RWPE2 (cell line): ENCODE results near the gene DLG2.

Experiments used
- ATAC-seq: fragments of 200-7000 bp; cut with Tn5 transposase; 3 replicates; pipeline ENCODE4 v1.9.1; 2021; ENCODE audit warnings: low read depth
- DNase-seq: peaks from one replicate; pipeline ENCODE4 v3.0.0-alpha.2; 2020; ENCODE audit warnings: low spot score
- H3K27ac ChIP-seq: fragments of 450-650 bp; 2 replicates; pipeline ENCODE4 v1.5.1; 2017; ENCODE audit warnings: mild to moderate bottlenecking; ENCODE audit not compliant: poor library complexity, severe bottlenecking
- H3K27me3 ChIP-seq: fragments of 250-450 bp; sonication (Bioruptor Pico); 2 replicates; pipeline ENCODE4 v1.5.1; 2021; ENCODE audit warnings: mild to moderate bottlenecking, moderate library complexity; ENCODE audit not compliant: insufficient read depth, poor library complexity, severe bottlenecking
- H3K36me3 ChIP-seq: fragments of 250-450 bp; sonication (Bioruptor Pico); 2 replicates; pipeline ENCODE4 v1.5.1; 2020; ENCODE audit warnings: low read depth, mild to moderate bottlenecking, moderate library complexity
- H3K4me1 ChIP-seq: fragments of 250-450 bp; sonication (Bioruptor Pico); 2 replicates; pipeline ENCODE4 v1.5.1; 2021; ENCODE audit warnings: mild to moderate bottlenecking, moderate library complexity; ENCODE audit not compliant: insufficient read depth, poor library complexity, severe bottlenecking
- H3K4me3 ChIP-seq: fragments of 250-450 bp; sonication (Bioruptor Pico); 2 replicates; pipeline ENCODE4 v1.5.1; 2021; ENCODE audit warnings: mild to moderate bottlenecking, moderate library complexity; ENCODE audit not compliant: severe bottlenecking
- H3K9me3 ChIP-seq: fragments of 250-450 bp; sonication (Bioruptor Pico); 2 replicates; pipeline ENCODE4 v1.5.1; 2021; ENCODE audit warnings: mild to moderate bottlenecking, moderate library complexity; ENCODE audit not compliant: severe bottlenecking
- TF ChIP-seq, protein P1 (sequence below): fragments of 450-650 bp; IDR thresholded peaks from one replicate; pipeline ENCODE4 v1.5.1; 2017; ENCODE audit warnings: mild to moderate bottlenecking, moderate library complexity; ENCODE audit not compliant: poor library complexity, severe bottlenecking

The DLG2 gene

DNA sequence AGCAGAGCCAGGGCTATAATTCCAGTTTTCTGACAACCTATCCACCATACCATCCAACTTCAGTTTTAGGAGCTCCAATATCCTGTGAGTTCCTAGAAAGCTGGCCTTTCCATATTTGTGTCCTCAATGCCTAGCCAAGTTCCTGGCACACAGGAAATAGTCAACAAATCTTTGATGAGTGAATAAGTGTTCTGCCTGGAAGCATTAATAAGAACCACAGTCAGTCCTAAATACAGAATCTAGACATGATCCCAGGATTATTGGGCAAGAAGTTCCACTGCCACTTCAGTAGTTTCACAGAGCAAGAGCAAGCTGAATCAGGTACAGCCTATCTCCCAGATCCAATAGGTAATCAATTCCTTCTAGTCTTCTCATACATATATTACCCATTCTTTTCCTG is 942.0 kb downstream of the DLG2 start:
- Histone ChIP-seq H3K27me3 (no peaks in the 10 kb centered on the region), H3K4me1 (peaks cover 8% of the 10 kb centered on the region), H3K36me3 (no peaks in the 10 kb centered on the region), H3K9me3 (no peaks in the 10 kb centered on the region), H3K4me3 (no peak overlapping the region), H3K27ac (no peak overlapping the region)
- TF ChIP-seq, protein P1, sequence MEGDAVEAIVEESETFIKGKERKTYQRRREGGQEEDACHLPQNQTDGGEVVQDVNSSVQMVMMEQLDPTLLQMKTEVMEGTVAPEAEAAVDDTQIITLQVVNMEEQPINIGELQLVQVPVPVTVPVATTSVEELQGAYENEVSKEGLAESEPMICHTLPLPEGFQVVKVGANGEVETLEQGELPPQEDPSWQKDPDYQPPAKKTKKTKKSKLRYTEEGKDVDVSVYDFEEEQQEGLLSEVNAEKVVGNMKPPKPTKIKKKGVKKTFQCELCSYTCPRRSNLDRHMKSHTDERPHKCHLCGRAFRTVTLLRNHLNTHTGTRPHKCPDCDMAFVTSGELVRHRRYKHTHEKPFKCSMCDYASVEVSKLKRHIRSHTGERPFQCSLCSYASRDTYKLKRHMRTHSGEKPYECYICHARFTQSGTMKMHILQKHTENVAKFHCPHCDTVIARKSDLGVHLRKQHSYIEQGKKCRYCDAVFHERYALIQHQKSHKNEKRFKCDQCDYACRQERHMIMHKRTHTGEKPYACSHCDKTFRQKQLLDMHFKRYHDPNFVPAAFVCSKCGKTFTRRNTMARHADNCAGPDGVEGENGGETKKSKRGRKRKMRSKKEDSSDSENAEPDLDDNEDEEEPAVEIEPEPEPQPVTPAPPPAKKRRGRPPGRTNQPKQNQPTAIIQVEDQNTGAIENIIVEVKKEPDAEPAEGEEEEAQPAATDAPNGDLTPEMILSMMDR, result no peak
- ATAC-seq (no peak), DNase-seq (no peak)

DNA sequence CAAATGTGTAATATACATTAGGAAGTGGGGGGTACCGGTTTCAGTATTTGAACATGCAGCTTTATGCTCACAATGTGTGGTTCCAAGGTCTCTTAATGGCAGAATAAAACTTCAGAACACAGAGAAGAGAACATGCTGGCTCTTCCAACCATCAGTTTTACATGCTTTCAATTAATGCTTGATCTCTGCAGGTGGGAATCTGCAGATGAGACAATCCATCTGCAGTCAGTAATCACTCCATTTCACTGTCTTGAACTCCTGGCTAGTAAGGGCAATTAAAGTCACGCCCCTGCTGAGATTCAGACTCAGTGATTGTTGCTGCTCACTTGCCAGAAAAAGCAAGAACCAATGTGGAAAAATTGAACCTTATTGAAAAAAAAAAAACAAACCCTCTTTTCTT is 945.7 kb downstream of the DLG2 start:
- Histone ChIP-seq H3K27ac (no peak overlapping the region), H3K4me1 (no peaks in the 10 kb centered on the region), H3K36me3 (no peaks in the 10 kb centered on the region), H3K9me3 (no peaks in the 10 kb centered on the region), H3K27me3 (no peaks in the 10 kb centered on the region), H3K4me3 (no peak overlapping the region)
- DNase-seq, result no peak
- ATAC-seq, result no peak
- TF ChIP-seq, protein P1, result no peak

DNA sequence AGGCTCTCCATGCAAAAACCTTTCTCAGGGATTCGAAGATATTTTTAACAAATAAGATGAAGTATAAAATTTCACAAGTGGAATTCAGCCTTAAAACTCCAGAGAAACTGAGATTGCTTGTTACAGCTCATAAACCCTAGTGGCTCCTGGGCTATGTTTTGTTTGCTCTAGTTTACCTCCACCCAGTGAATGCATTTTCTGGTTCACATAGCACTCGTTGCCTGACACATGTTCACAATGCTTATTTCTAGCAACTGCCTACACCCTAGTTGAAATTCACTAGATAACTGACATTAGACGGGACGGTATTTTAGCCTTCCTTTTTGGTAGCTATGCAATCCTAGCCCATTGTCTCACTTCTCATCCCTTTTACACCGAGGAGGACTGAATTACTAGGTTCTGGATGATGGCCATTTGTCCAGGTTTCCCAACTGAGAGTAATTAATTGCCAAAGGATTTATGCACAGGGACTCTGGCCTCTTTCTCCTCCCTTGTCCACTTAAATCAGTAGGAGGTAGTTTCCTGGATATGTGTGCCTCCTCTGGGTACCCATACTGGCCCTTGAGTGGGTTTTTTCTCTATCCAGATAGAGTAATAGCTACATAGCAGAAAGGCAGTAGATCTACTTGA is 951.6 kb downstream of the DLG2 start:
- Histone ChIP-seq H3K36me3 (no peaks in the 10 kb centered on the region), H3K4me1 (no peaks in the 10 kb centered on the region), H3K4me3 (no peak overlapping the region), H3K27me3 (no peaks in the 10 kb centered on the region), H3K9me3 (no peaks in the 10 kb centered on the region), H3K27ac (no peak overlapping the region)
- DNase-seq, result no peak
- TF ChIP-seq, protein P1, result no peak
- ATAC-seq, result no peak

DNA sequence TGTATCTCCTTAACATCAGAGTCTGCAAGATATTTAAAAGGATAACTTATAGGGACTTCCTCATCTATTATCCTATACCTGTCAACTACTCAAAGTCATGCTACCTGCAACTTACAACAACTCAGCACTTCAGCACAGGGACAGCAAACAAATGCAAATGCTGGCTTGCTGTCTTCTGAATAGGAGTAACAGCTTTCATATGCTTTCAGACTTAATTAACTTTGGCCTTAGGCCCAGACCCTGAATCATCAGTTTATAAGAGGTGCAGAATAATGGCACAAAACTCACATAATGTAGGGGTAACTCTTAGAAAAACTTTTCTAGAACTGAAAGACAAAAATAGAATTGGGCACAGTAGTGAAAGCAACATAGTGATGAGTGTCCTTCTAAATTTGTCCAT is 953.4 kb downstream of the DLG2 start:
- ATAC-seq (peak; percentile 31; the same call in 1 of the 3 replicates), DNase-seq (no peak)
- Histone ChIP-seq H3K27me3 (no peaks in the 10 kb centered on the region), H3K4me1 (no peaks in the 10 kb centered on the region), H3K4me3 (no peak overlapping the region), H3K9me3 (no peaks in the 10 kb centered on the region), H3K36me3 (no peaks in the 10 kb centered on the region), H3K27ac (no peak overlapping the region)
- TF ChIP-seq, protein P1, result no peak

DNA sequence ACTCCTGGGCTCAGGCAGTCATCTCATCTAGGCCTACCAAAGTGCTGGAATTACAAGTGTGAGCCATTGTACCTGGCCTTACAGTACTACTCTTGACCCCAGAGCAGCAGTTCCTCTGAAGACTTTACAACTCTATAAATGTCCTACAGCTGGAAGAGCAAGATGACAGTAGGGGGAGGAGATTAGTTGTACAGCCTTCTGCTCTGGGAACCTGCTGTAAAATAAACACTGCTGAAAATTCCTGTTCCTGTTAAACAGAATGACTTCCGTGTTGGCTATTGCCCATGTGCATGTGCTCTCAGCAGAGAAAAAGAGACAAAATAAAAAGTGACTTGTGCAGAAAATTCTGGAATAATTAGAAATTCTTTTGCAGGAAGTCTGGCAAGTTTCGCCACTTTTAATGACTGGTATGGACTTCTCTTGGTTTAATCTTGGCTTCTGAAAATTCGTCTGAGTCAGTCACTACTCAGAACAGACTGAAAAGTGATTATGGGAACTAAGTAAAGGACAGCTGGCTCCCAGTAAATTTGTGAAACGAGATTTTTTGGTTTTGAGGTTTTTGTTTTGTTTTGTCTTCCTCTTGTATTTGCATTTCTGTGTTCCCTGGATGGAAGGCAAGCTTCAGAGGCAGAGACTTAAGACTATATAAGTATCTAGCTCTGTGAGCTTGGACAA is 955.7 kb downstream of the DLG2 start:
- DNase-seq (no peak), ATAC-seq (no peak)
- Histone ChIP-seq H3K36me3 (no peaks in the 10 kb centered on the region), H3K27ac (no peak overlapping the region), H3K4me3 (no peak overlapping the region), H3K9me3 (peaks cover 3% of the 10 kb centered on the region), H3K4me1 (no peaks in the 10 kb centered on the region), H3K27me3 (no peaks in the 10 kb centered on the region)
- TF ChIP-seq, protein P1, result no peak
